Activated CD4-positive, alpha-beta memory T cell treated with anti-CD3 and anti-CD28 coated beads, Interleukin-2, amount 10 ng/mL, durations not matched to agents 7 days and 5 days (primary cell): Measurements from ENCODE around the gene SCARB1. TPM values are rescaled to one million over a fixed set of nuclear protein-coding genes. Genes with fewer than 3 reads are reported as not detected.

Experiments used
- CTCF ChIA-PET: fragments of 350-600 bp; sonication (Branson Sonifier 250); formaldehyde crosslinking; loops from one replicate; lab custom pipeline; 2021; ENCODE audit warnings: antibody characterized with exemption, inconsistent platforms; lab: Charles Lee
- POLR2A ChIA-PET: fragments of 350-600 bp; sonication (Branson Sonifier 250); formaldehyde crosslinking; loops from one replicate; lab custom pipeline; 2021; ENCODE audit warnings: antibody characterized with exemption; lab: Charles Lee
- DNase-seq: peaks from one replicate; pipeline ENCODE4 v3.0.0-alpha.2; 2020
- H3K27ac Mint-ChIP-seq: one replicate; pipeline ENCODE4 v1.8.0; 2021; ENCODE audit warnings: mild to moderate bottlenecking, mixed read lengths
- H3K27me3 Mint-ChIP-seq: one replicate; pipeline ENCODE4 v1.8.0; 2021; ENCODE audit warnings: mixed read lengths
- H3K36me3 Mint-ChIP-seq: one replicate; pipeline ENCODE4 v1.8.0; 2021; ENCODE audit warnings: low read depth, mixed read lengths
- H3K4me1 Mint-ChIP-seq: one replicate; pipeline ENCODE4 v1.8.0; 2021; ENCODE audit warnings: mixed read lengths
- H3K4me3 Mint-ChIP-seq: one replicate; pipeline ENCODE4 v1.8.0; 2021; ENCODE audit warnings: mild to moderate bottlenecking, mixed read lengths
- H3K9me3 Mint-ChIP-seq: one replicate; pipeline ENCODE4 v1.8.0; 2021; ENCODE audit warnings: mixed read lengths
- total RNA-seq, 2 experiments: library from RNA; stranded (reverse); gene quantifications; one replicate each; pipeline ENCODE4 v1.2.3, GENCODE V29; 2021

SCARB1 gene
- total RNA-seq, 2 experiments from 2014 or later, result 4.3 to 5.8 TPM

DNA sequence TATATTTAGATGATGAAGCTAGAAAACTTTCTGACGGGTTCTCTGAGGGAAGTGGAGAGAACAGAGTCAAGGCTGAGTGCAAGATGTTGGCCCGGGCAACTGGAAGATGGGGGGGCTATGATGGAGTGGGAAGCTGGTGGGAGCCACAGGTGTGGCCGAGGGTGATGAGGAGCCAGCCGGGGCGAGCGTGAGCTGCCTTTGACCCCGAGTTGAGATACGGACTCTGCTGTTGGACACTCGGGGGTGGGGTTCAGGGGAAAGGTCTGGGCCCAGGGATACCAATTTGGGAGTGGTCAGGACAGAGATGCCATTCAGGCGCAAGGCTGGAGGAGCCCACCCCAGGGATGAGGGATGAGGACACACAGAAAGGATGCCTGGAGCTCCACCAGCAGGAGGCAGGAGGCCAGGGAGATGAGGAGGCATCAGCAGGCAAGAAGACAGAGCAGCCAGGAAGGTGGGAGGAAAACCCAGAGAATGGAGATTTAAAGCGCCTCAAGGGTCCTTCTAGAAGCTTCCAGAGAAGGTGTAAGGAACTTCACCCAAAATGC lies 9.0 kb downstream of the SCARB1 start:
- H3K36me3 Mint-ChIP-seq, result no peaks in the 10 kb centered on the region
- H3K27me3 Mint-ChIP-seq, result no peaks in the 10 kb centered on the region
- H3K4me3 Mint-ChIP-seq, result no peak overlapping the region
- no peak overlapping the region for H3K27ac Mint-ChIP-seq
- H3K9me3 Mint-ChIP-seq, result no peaks in the 10 kb centered on the region
- DNase-seq, result no peak
- ChIA-PET POLR2A (no interaction called here), CTCF (interaction anchor here (1.8 kb wide), 1 partner anchor 52 kb away, joined by 6 read pairs; no protein-coding TSS in a partner anchor)
- H3K4me1 Mint-ChIP-seq, result no peaks in the 10 kb centered on the region

DNA sequence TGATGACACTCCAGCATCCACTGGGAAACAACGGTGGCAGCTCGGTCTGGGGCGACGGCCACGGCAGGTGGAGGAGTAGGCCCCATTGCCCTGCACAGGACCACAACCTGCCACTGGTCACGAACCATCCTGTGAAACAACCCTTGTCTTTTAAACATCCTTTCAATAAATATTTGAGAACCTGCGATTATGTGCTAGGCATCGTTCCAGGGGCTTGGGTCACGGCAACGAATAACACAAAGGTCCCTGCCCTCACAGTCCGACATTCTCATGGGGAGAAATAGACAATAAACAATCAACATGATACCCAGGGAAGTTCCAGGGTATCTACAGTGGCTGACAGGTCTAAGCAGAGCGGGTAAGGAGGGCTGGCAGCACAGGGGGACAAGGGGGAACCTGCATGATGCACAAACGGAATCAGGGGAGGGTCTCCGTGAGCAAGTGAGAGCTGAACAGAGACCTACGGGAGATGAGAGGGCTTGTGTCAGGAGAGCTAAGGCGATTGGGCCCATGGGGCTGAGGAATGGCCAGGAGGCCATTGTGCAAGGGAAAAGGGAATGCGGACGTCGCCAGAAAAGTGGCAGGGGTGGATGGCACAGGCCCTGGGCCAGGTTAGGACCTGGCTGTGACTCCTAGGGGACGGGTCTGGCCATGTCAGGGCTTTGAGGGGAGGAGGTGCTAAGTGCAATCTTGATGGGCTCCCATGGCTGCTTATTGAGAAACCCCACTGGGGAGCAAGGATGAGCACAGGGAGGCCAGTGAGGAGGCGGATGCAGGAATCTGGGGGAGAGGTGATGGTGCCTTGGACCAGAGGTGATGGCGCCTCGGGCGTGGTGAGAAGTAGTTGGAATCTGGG lies 9.7 kb downstream of the SCARB1 start:
- CTCF ChIA-PET, result interaction anchor here (1.8 kb wide), 1 partner anchor 53 kb away, joined by 6 read pairs; no protein-coding TSS in a partner anchor
- no peak for DNase-seq
- no peaks in the 10 kb centered on the region for H3K9me3 Mint-ChIP-seq
- no peaks in the 10 kb centered on the region for H3K27me3 Mint-ChIP-seq
- no peak overlapping the region for H3K4me3 Mint-ChIP-seq
- H3K27ac Mint-ChIP-seq, result no peak overlapping the region
- H3K4me1 Mint-ChIP-seq, result no peaks in the 10 kb centered on the region
- POLR2A ChIA-PET, result interaction anchor here (1.3 kb wide), 1 partner anchor 8 kb away, joined by 3 read pairs; no protein-coding TSS in a partner anchor
- no peaks in the 10 kb centered on the region for H3K36me3 Mint-ChIP-seq

DNA sequence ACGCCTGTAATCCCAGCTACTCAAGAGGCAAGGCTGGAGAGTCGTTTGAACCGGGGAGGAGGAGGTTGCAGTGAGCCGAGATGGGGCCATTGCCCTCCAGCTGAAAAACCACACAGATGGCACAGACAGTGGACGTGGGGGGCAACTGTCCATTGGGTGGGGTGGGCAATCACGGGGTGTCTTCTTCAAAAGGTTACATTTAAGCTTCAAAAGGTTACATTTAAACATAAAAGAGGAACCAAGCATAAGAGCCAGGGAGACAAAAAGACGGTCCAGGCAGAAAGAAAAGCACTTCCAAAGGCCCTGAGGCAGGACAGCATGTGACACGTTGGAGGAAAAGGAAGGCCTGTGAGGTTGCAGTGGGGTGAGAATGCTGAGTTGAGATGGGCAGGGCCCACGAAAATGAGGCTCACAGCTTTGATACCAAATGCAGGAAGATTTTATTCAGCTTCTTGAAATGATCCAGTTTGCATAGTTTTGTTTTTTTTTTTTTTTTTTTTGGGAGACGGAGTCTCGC lies 10.7 kb downstream of the SCARB1 start:
- H3K27me3 Mint-ChIP-seq, result no peaks in the 10 kb centered on the region
- H3K4me1 Mint-ChIP-seq, result no peaks in the 10 kb centered on the region
- no peak for DNase-seq
- no peak overlapping the region for H3K4me3 Mint-ChIP-seq
- no peaks in the 10 kb centered on the region for H3K9me3 Mint-ChIP-seq
- H3K27ac Mint-ChIP-seq, result no peak overlapping the region
- ChIA-PET CTCF (no interaction called here), POLR2A (interaction anchor here (1.3 kb wide), 1 partner anchor 9 kb away, joined by 3 read pairs; no protein-coding TSS in a partner anchor)
- H3K36me3 Mint-ChIP-seq, result no peaks in the 10 kb centered on the region

DNA sequence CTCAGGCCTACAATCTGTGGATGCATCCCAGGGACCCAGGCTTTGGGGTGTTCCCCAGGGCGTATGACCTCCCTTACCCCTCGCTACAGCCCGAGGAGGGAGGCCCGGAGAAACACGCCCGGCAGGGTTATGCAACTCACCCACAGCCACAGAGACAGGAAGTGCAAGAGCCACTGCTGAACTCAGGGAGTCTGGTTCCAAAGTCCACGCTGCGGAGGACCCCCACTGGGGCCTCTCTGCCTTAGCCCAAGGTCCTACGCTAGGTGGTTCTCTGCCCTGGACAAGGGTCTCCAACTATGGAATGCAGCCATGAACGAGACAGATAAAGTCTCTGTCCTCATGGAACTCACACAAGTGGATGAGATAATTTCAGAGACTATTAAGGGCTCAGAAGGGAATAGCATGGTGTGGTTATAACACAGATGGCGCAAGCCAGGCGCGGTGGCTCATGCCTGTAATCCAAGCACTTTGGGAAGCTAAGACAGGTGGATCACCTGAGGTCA lies 11.3 kb downstream of the SCARB1 start:
- DNase-seq, result no peak
- CTCF ChIA-PET, result no interaction called here
- no peak overlapping the region for H3K4me3 Mint-ChIP-seq
- no peaks in the 10 kb centered on the region for H3K27me3 Mint-ChIP-seq
- no peaks in the 10 kb centered on the region for H3K9me3 Mint-ChIP-seq
- H3K27ac Mint-ChIP-seq, result no peak overlapping the region
- H3K36me3 Mint-ChIP-seq, result no peaks in the 10 kb centered on the region
- POLR2A ChIA-PET, result interaction anchor here (1.3 kb wide), 1 partner anchor 9 kb away, joined by 3 read pairs; no protein-coding TSS in a partner anchor
- no peaks in the 10 kb centered on the region for H3K4me1 Mint-ChIP-seq

DNA sequence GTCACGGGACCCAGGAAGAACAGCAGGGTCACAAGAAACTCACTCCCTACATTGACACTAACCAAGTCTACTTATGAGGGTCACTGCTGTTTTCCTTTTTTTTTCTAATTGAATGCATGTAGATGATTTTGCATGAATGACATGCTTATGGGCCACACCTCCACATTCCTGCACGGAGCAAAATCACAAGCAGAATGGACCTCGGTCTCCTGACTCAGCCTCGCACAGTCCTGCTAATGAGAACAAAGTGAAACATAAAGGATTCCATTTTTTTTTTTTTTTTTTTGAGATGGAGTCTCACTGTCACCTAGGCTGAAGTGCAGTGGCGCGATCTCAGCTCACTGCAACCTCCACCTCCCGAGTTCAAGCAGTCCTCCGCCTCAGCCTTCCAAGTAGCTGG lies 12.3 kb downstream of the SCARB1 start:
- Mint-ChIP-seq H3K4me3 (no peak overlapping the region), H3K4me1 (no peaks in the 10 kb centered on the region), H3K27me3 (no peaks in the 10 kb centered on the region), H3K27ac (no peak overlapping the region), H3K9me3 (no peaks in the 10 kb centered on the region), H3K36me3 (no peaks in the 10 kb centered on the region)
- POLR2A ChIA-PET, result no interaction called here
- CTCF ChIA-PET, result interaction anchor here (0.7 to 1.2 kb wide), 2 partner anchors 9 to 82 kb away, joined by 3 read pairs; no protein-coding TSS in a partner anchor
- no peak for DNase-seq

DNA sequence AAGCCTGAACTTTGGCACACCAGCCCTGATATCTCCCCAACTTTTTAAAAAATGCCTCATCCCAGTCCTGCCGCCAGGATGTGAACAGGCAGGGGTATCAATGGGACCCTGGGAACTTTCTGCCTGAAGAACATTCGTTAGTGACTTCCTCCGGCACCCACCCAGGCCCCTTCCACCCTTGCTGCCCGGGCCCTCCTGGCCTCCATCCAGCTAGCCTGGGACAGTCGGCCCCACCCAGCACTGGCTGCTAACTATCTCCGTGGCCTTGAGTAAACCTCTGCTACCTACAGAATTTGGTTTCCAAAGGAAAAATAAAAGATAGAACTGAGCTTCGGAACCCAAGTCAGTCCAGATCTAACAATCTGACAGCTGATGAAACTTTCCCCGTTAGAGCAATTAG lies 14.3 kb downstream of the SCARB1 start:
- DNase-seq, result no peak
- H3K27me3 Mint-ChIP-seq, result no peaks in the 10 kb centered on the region
- no peak overlapping the region for H3K27ac Mint-ChIP-seq
- no peak overlapping the region for H3K4me3 Mint-ChIP-seq
- no peaks in the 10 kb centered on the region for H3K4me1 Mint-ChIP-seq
- CTCF ChIA-PET, result no interaction called here
- H3K36me3 Mint-ChIP-seq, result no peaks in the 10 kb centered on the region
- no peaks in the 10 kb centered on the region for H3K9me3 Mint-ChIP-seq
- POLR2A ChIA-PET, result no interaction called here

DNA sequence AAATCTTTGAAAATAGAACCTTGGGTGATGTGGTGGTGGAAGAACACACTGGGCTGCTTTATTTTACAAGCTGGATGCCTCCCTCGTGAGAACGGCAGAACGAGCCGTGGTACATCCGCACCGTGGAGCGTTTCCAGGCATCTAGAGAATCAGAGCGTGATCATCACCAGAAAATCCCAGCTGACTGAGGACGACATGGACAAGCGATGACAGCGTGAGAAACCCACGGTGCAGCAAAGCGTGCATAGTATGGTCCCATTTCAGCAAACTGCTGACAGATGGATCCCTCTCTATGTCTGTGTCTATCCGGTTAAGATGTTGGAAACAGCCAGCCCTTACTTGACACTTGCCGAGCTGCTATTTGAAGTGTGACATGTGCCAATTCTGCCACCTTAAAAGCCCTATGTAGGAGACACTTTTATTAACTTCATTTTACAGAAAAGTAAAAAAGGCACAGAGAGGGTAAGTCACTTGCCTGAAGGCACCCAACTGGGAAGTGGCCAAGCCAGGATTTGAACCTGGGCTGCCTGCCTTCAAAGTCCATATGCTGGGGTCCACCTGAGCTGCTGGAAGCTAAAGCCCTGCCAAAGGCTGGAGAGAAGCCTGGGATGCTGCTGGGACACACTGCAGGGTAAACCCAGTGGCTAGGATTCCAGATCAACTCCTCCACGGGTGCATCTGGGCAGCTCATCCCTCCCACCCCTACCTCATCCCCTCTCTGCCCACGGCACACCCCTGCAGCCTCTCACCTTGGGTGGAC lies 14.9 kb downstream of the SCARB1 start:
- no peak for DNase-seq
- Mint-ChIP-seq H3K36me3 (no peaks in the 10 kb centered on the region), H3K27ac (no peak overlapping the region), H3K27me3 (no peaks in the 10 kb centered on the region), H3K4me3 (no peak overlapping the region), H3K9me3 (no peaks in the 10 kb centered on the region), H3K4me1 (no peaks in the 10 kb centered on the region)
- CTCF ChIA-PET, result no interaction called here
- POLR2A ChIA-PET, result no interaction called here

DNA sequence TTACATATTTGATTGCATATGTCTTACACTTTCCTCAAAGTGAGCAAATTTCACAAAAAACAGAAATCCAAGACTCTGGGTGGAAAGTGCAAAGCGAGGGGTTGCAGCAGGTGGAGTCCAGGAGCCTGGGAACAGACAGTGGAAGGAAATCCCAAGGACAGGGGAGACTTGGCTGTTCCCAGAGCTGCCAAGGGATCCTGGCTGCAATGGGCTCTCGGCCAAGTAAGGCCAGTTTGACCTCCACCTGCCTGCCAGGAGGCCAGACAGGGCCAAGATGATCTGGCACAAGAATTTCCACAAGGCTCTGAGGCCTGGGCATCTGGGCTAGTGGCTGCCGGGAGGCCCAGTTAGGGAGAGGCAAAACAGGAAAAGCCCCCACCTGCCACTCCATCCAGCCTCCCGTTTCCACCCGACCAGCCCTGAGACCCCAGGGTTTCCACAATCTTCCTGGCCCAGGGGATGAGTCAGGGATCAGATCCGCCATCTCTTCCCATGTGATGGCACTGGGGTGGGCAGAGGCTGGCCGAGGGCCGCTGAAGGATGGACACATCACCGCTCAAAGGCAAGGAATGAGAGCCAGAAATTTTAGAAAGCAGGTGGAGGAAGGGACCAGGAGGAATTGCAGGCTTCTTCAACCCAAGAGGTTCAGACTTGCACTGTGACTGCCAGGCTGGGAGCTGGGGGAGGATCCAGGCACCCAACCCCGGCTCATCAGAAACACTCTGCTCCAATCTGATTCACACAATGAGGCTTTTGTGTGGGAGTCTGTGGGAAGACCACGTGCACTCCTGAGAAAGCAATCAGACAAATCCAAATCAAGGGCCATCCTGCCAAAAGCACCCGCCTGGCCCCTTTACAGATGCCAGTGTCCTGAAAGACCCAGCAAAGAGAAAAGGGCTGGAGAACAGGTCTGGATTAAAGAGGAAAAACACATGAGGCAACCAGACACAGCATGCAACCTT lies 16.3 kb downstream of the SCARB1 start:
- CTCF ChIA-PET, result interaction anchor here (0.6 kb wide), 1 partner anchor 57 kb away, joined by 3 read pairs; no protein-coding TSS in a partner anchor
- no peaks in the 10 kb centered on the region for H3K9me3 Mint-ChIP-seq
- no peak for DNase-seq
- H3K4me1 Mint-ChIP-seq, result no peaks in the 10 kb centered on the region
- no peak overlapping the region for H3K4me3 Mint-ChIP-seq
- POLR2A ChIA-PET, result no interaction called here
- H3K36me3 Mint-ChIP-seq, result no peaks in the 10 kb centered on the region
- no peaks in the 10 kb centered on the region for H3K27me3 Mint-ChIP-seq
- no peak overlapping the region for H3K27ac Mint-ChIP-seq

DNA sequence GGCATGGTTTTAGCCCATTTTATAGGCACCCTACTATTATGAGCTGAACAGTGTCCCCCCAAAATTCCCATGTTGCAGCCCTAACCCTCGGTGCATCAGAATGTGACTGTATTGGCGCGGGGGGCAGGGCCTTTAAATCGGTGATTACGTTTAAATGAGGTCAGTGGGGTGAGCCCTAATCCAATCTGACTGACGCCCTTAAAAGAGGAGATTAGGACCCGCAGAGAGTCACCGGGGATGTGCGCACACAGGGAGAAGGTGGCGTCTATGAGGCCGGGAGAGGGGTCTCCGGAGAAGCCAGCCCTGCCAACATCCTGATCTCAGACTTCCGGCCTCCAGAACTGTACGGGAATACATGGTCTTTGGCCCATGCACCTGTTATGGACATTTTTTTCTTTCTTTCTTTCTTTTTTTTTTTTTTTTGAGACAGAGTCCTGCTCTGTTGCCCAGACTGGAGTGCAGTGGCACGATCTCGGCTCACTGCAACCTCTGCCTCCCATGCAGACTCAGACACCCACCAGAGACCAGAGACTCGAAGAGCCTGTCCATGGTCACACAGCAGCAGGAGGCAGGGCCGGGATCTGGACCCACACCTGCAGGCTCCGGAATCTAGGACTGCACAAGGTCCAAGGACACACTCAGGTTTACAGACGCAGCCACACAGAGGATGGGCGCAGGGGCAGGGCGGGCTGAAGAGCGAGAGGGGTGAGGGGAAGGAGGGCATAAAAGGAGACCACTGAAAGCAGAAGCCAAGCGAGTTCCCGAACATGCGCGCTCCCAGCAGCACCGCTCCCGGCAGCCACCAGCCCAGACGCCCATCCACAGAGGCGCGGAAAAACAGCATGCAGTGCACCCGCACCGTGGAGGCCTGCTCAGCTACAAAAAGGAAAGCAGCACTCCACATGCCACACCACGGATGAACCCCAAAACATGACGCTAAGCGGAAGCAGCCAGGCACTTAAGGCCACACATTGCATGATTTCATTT lies 19.0 kb downstream of the SCARB1 start:
- Mint-ChIP-seq H3K9me3 (no peaks in the 10 kb centered on the region), H3K27ac (no peak overlapping the region), H3K27me3 (no peaks in the 10 kb centered on the region), H3K36me3 (no peaks in the 10 kb centered on the region), H3K4me1 (no peaks in the 10 kb centered on the region), H3K4me3 (no peak overlapping the region)
- CTCF ChIA-PET, result no interaction called here
- no peak for DNase-seq
- POLR2A ChIA-PET, result no interaction called here

DNA sequence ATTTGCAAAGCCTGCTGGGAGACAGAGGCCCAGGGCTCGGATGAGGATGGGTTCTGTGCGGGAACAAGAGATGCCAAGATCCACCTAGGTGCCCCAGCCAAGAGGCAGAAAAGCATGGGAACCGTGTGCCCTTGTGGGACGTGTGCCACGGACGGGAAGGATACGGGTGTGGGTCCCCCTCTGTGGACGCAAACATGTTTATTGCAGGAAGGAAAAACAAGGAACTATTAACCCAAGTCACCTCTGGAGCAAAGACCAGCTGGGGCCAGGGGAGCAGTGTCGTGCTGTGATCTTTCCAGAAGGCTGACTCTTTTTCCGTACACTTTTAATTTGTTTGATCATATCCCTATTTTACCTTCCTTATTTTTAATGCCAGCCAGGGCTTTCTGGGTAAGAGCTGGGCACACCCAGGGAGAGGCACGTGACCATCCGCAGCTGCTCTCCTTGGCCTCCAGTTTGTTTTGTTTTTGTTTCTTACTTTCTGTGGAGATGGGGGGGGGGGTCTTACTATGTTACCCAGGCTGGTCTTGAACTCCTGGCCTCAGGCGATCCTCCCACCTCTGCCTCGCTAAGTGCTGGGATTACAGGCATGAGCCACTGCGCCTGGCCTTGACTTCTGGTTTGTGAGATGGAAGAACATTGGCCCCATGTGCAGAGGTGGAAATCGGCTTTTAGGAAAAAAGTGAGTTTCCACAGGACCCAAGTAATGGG lies 20.7 kb downstream of the SCARB1 start:
- no peaks in the 10 kb centered on the region for H3K4me1 Mint-ChIP-seq
- no peak for DNase-seq
- no peak overlapping the region for H3K27ac Mint-ChIP-seq
- no peaks in the 10 kb centered on the region for H3K27me3 Mint-ChIP-seq
- H3K9me3 Mint-ChIP-seq, result no peaks in the 10 kb centered on the region
- POLR2A ChIA-PET, result no interaction called here
- CTCF ChIA-PET, result no interaction called here
- H3K4me3 Mint-ChIP-seq, result no peak overlapping the region
- H3K36me3 Mint-ChIP-seq, result no peaks in the 10 kb centered on the region
